Keratinocyte (primary cell): ENCODE data around the gene ASPHD2. TPM values are rescaled to one million over a fixed set of nuclear protein-coding genes. Genes with fewer than 3 reads are reported as not detected.

ENCODE experiments used
- DNase-seq: peaks from one replicate; pipeline ENCODE4 v3.0.0-alpha.2; 2011; ENCODE audit warnings: low read depth, missing footprints, low spot score
- FAIRE-seq: peaks from 2 replicates; lab custom pipeline; 2011; peaks lifted over from hg19 to GRCh38; lab: Jason Lieb, UNC
- H2AFZ ChIP-seq: 2 replicates; pipeline ENCODE4 v1.6.0; 2012; ENCODE audit warnings: low read length, control low read depth, inconsistent platforms; ENCODE audit not compliant: control insufficient read depth
- H3K27ac ChIP-seq: 2 replicates; pipeline ENCODE4 v1.5.1; 2011; ENCODE audit warnings: low read length; ENCODE audit not compliant: control insufficient read depth, insufficient read depth
- H3K27me3 ChIP-seq: 3 replicates; pipeline ENCODE4 v1.6.0; 2011; ENCODE audit warnings: low read length; ENCODE audit not compliant: control insufficient read depth, insufficient read depth; ENCODE audit errors: extremely low read depth
- H3K36me3 ChIP-seq, 2 experiments: 2 replicates in 1 of 2; 3 replicates in 1 of 2; pipeline ENCODE4 v1.5.1; 2011; ENCODE audit warnings: low read length in 2 of 2, mild to moderate bottlenecking in 1 of 2; ENCODE audit not compliant: control insufficient read depth in 2 of 2, insufficient read depth in 2 of 2; ENCODE audit errors: extremely low read depth in 1 of 2
- H3K4me1 ChIP-seq: 3 replicates; pipeline ENCODE4 v1.5.1; 2011; ENCODE audit warnings: low read length; ENCODE audit not compliant: control insufficient read depth, insufficient read depth; ENCODE audit errors: extremely low read depth
- H3K4me2 ChIP-seq: 3 replicates; pipeline ENCODE4 v1.6.0; 2011; ENCODE audit warnings: low read depth, low read length; ENCODE audit not compliant: control insufficient read depth, insufficient read depth; ENCODE audit errors: extremely low read depth
- H3K4me3 ChIP-seq, 3 experiments: fragments of 200-600 bp in 1 of 3; sonication (generic) in 1 of 3; 2 replicates in 2 of 3; 3 replicates in 1 of 3; pipeline ENCODE4 v1.5.1; 2011 to 2016; ENCODE audit warnings: low read length in 3 of 3, mild to moderate bottlenecking in 3 of 3, control low read depth in 2 of 3, inconsistent platforms in 1 of 3, low read depth in 1 of 3, mixed read lengths in 1 of 3, mixed run types in 1 of 3, moderate library complexity in 1 of 3; ENCODE audit not compliant: control insufficient read depth in 2 of 3, insufficient read depth in 2 of 3; ENCODE audit errors: extremely low read depth in 1 of 3
- H3K79me2 ChIP-seq: 2 replicates; pipeline ENCODE4 v1.6.0; 2012; ENCODE audit warnings: low read length; ENCODE audit not compliant: control insufficient read depth, insufficient read depth
- H3K9ac ChIP-seq: 3 replicates; pipeline ENCODE4 v1.6.0; 2011; ENCODE audit warnings: low read length; ENCODE audit not compliant: control insufficient read depth, insufficient read depth; ENCODE audit errors: extremely low read depth
- H3K9me1 ChIP-seq: 3 replicates; pipeline ENCODE4 v1.6.0; 2011; ENCODE audit warnings: low read length; ENCODE audit not compliant: control insufficient read depth, insufficient read depth; ENCODE audit errors: extremely low read depth
- H3K9me3 ChIP-seq: 2 replicates; pipeline ENCODE4 v1.5.1; 2012; ENCODE audit warnings: low read depth, low read length; ENCODE audit not compliant: control insufficient read depth
- H4K20me1 ChIP-seq: 3 replicates; pipeline ENCODE4 v1.6.0; 2011; ENCODE audit warnings: low read length; ENCODE audit not compliant: control insufficient read depth, insufficient read depth; ENCODE audit errors: extremely low read depth
- CTCF ChIP-seq, 3 experiments: IDR thresholded peaks in 1 of 3; conservative IDR thresholded peaks in 1 of 3; optimal IDR thresholded peaks in 1 of 3; 2 replicates in 2 of 3; 3 replicates in 1 of 3; pipeline versions ENCODE3 to v1.5.1; 2011; ENCODE audit warnings: low read length in 3 of 3, mild to moderate bottlenecking in 3 of 3, moderate library complexity in 2 of 3, control low read depth in 1 of 3, inconsistent platforms in 1 of 3; ENCODE audit not compliant: insufficient read depth in 2 of 3; ENCODE audit errors: extremely low read depth in 1 of 3
- EZH2 ChIP-seq: IDR thresholded peaks from one replicate; pipeline ENCODE4 v1.6.1; 2012; ENCODE audit warnings: inconsistent platforms, mild to moderate bottlenecking, low read length, moderate library complexity
- dilution Hi-C: fragments of 300-500 bp; cut with MboI; formaldehyde crosslinking; loops from one replicate; pipeline ENCODE4 v1.7.0; 2020; ENCODE audit warnings: low sequenced_read_pairs; ENCODE audit not compliant: extremely low pct_ligation_motif_present
- polyA plus RNA-seq, 5 experiments: library from polyadenylated mRNA; depleted of rRNA in 3 of 5; stranded (reverse) in 3 of 5; stranded (forward) in 1 of 5; unstranded in 1 of 5; fragments of >200 nt; gene quantifications; 1 replicate in 1 of 5; 2 replicates in 3 of 5; 3 replicates in 1 of 5; pipeline versions ENCODE4 v1.2.1 to v1.2.3, GENCODE V29; 2011 to 2012; ENCODE audit warnings: missing spikeins in 2 of 5, low read depth in 1 of 5, low replicate concordance in 1 of 5

The ASPHD2 gene
- polyA plus RNA-seq, 1 donor (not counting 4 experiments of a cell fraction or from before 2014, with no cell fraction given), result 3.5 TPM

DNA sequence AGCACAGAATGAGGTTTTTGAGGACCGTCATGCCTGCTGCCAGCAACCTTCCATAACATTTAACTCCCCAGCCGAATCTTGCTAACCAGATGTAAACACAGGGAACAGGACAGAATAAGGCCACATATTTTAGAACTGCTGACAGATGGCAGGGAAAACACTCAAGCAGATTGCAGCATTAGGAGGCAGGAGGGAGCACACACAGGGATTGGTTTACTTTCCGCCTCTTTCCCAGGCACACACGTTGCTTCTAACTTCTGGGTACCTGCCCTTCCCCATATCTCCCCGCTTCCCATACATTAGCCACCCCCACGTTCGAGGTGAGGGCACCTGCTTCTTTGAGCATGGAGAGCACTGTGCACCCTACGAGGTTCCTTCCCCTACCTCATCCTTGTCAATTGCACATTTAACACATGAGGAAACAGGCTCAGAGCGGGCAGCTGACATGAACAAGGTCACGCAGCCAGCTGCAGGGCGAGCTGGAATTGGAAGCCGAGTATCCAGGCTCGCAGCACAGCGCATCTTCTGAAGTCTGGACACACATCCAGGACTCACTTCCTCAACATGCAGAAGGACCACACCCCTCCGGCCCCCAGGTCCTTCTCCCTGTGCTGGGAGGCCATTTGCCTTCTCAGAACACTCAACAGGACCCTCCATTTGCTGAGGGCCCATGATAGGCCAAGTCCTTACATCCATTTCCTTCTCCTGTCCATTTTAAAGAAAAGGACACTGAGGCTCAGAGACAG is 18.7 kb downstream of the ASPHD2 start:
- no peak overlapping the region for H3K27ac ChIP-seq
- H3K79me2 ChIP-seq, result no peaks in the 10 kb centered on the region
- no peaks in the 10 kb centered on the region for H4K20me1 ChIP-seq
- no peak overlapping the region for H3K9ac ChIP-seq
- H3K27me3 ChIP-seq, result no peaks in the 10 kb centered on the region
- H3K4me1 ChIP-seq, result peaks cover 5% of the 10 kb centered on the region
- H3K4me3 ChIP-seq, result no peak overlapping the region
- peaks cover 2 to 11% of the 10 kb centered on the region in 2 experiments for H3K36me3 ChIP-seq
- H3K4me2 ChIP-seq, result no peak overlapping the region
- H3K9me1 ChIP-seq, result no peaks in the 10 kb centered on the region
- no peaks in the 10 kb centered on the region for H3K9me3 ChIP-seq
- FAIRE-seq (no peak), DNase-seq (no peak)
- dilution Hi-C loops, result no loop called here
- no peak overlapping the region for H2AFZ ChIP-seq
- TF ChIP-seq CTCF (optimal IDR thresholded peaks at IDR 0.05 in 1 of 3, IDR thresholded peaks at IDR 0.05 in 1 of 3, conservative IDR thresholded peaks at IDR 0.05 in 1 of 3; ENCODE audit: extremely low read depth in 1 of 3, insufficient read depth in 2 of 3, low read length in 3 of 3), result no peak
- TF ChIP-seq EZH2, result no peak

- dilution Hi-C loops, result no loop called here
- FAIRE-seq (no peak), DNase-seq (no peak)
- Histone ChIP-seq H3K79me2 (no peaks in the 10 kb centered on the region), H2AFZ (no peak overlapping the region), H3K9ac (no peak overlapping the region), H4K20me1 (no peaks in the 10 kb centered on the region), H3K36me3 (peaks cover 4 to 13% of the 10 kb centered on the region in 2 experiments), H3K9me1 (no peaks in the 10 kb centered on the region), H3K27ac (no peak overlapping the region), H3K27me3 (no peaks in the 10 kb centered on the region), H3K9me3 (no peaks in the 10 kb centered on the region), H3K4me1 (peaks cover 5% of the 10 kb centered on the region), H3K4me2 (no peak overlapping the region), H3K4me3 (no peak overlapping the region)
- TF ChIP-seq EZH2 (no peak), CTCF (optimal IDR thresholded peaks at IDR 0.05 in 1 of 3, IDR thresholded peaks at IDR 0.05 in 1 of 3, conservative IDR thresholded peaks at IDR 0.05 in 1 of 3; ENCODE audit: extremely low read depth in 1 of 3, insufficient read depth in 2 of 3, low read length in 3 of 3) (no peak)
These were observed 19.3 kb downstream of the ASPHD2 start for GRCh38 chr22:26448334-26448733.
